Activated CD4-positive, alpha-beta T cell treated with anti-CD3 and anti-CD28 coated beads, Interleukin-2, amount 10 ng/mL, durations not matched to agents 24 days and 14 days (primary cell): ENCODE measurements around the gene NRN1L. TPM values are rescaled to one million over a fixed set of nuclear protein-coding genes. Genes with fewer than 3 reads are reported as not detected.

Source experiments
- DNase-seq: peaks from one replicate; pipeline ENCODE4 v3.0.0; 2022
- H3K27ac Mint-ChIP-seq: one replicate; pipeline ENCODE4 v1.8.0; 2022; ENCODE audit warnings: mild to moderate bottlenecking, mixed read lengths
- H3K27me3 Mint-ChIP-seq: one replicate; pipeline ENCODE4 v1.8.0; 2022; ENCODE audit warnings: mixed read lengths
- H3K36me3 Mint-ChIP-seq: one replicate; pipeline ENCODE4 v1.8.0; 2022; ENCODE audit warnings: low read depth, mild to moderate bottlenecking, mixed read lengths
- H3K4me1 Mint-ChIP-seq: one replicate; pipeline ENCODE4 v1.8.0; 2021; ENCODE audit warnings: mixed read lengths
- H3K4me3 Mint-ChIP-seq: one replicate; pipeline ENCODE4 v1.8.0; 2022; ENCODE audit warnings: mild to moderate bottlenecking, moderate library complexity, mixed read lengths
- H3K9me3 Mint-ChIP-seq: one replicate; pipeline ENCODE4 v1.8.0; 2021; ENCODE audit warnings: mixed read lengths
- intact Hi-C: fragments of 100-400 bp; cut with micrococcal nuclease; formaldehyde crosslinking; loops from one replicate; pipeline ENCODE4 v1.15.1; 2023
- total RNA-seq: library from RNA; stranded (reverse); gene quantifications from 2 replicates; pipeline ENCODE4 v1.2.3, GENCODE V29; 2022

The NRN1L gene
- total RNA-seq, 1 donor from 2014 or later: 0.63 TPM

GRCh38 chr16:67865318-67865717 lies 19.4 kb upstream of the NRN1L start:
- H3K4me3 Mint-ChIP-seq: no peak overlapping the region
- peak; percentile 74 for DNase-seq
- H3K9me3 Mint-ChIP-seq: no peaks in the 10 kb centered on the region
- peak overlapping the region; percentile 48 for H3K27ac Mint-ChIP-seq
- peaks cover 34% of the 10 kb centered on the region for H3K36me3 Mint-ChIP-seq
- no peaks in the 10 kb centered on the region for H3K27me3 Mint-ChIP-seq
- intact Hi-C loops: no loop called here
- H3K4me1 Mint-ChIP-seq: peaks cover 8% of the 10 kb centered on the region

DNA sequence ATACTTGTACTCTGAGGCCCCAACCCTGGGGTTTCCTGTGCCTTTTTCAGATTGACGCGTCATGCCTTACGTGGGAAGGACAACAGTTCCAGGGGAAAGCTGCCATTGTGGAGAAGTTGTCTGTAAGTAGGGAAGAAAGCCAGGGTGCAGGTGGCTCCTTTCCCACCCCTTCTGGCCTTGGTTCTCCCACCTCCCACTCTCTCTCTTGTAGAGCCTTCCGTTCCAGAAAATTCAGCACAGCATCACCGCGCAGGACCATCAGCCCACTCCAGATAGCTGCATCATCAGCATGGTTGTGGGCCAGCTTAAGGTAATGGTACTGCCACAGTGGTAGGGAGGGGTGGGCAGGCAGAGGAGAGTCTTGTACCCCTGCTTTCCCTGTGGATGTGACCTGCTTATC lies 16.4 kb upstream of the NRN1L start:
- H3K4me1 Mint-ChIP-seq: peaks cover 9% of the 10 kb centered on the region
- H3K9me3 Mint-ChIP-seq: no peaks in the 10 kb centered on the region
- no peak overlapping the region for H3K4me3 Mint-ChIP-seq
- no peaks in the 10 kb centered on the region for H3K27me3 Mint-ChIP-seq
- H3K27ac Mint-ChIP-seq: no peak overlapping the region
- DNase-seq: no peak
- peaks cover 37% of the 10 kb centered on the region for H3K36me3 Mint-ChIP-seq
- intact Hi-C loops: no loop called here

GRCh38 chr16:67869653-67870052 lies 15.0 kb upstream of the NRN1L start:
- no peak for DNase-seq
- peaks cover 17% of the 10 kb centered on the region for H3K4me1 Mint-ChIP-seq
- H3K4me3 Mint-ChIP-seq: no peak overlapping the region
- peak overlapping the region; percentile 25 for H3K27ac Mint-ChIP-seq
- intact Hi-C loops: loop anchor here (5.0 kb wide), 1 partner anchor 68 kb away; the partner anchor contains the start of gene PSMB10
- no peaks in the 10 kb centered on the region for H3K9me3 Mint-ChIP-seq
- H3K36me3 Mint-ChIP-seq: peaks cover 35% of the 10 kb centered on the region
- no peaks in the 10 kb centered on the region for H3K27me3 Mint-ChIP-seq

DNA sequence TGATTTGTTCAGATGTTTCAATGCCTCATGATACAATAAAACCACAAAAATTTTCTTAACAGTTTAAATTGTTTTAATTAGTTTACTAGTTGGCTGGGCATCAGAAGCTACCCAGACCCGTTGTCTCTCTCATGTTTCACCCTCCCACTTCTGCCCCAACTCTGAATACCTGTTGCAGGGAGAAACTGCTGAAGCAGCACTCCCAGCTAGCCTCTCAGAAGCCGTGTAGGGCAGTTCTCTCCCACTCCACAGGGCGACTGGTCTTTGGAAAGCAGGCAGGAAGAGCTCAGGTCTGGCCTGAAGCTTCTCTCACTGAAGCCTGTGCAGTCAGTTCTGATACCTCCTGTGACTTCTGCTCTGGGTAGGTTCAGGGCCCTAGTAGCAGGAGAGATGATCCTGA lies 13.4 kb upstream of the NRN1L start:
- Mint-ChIP-seq H3K27ac (no peak overlapping the region), H3K4me1 (peaks cover 27% of the 10 kb centered on the region), H3K4me3 (no peak overlapping the region), H3K36me3 (peaks cover 38% of the 10 kb centered on the region), H3K9me3 (no peaks in the 10 kb centered on the region), H3K27me3 (no peaks in the 10 kb centered on the region)
- no peak for DNase-seq
- intact Hi-C loops: loop anchor here (5.0 kb wide), 1 partner anchor 66 kb away; the partner anchor contains the start of gene PSMB10

DNA sequence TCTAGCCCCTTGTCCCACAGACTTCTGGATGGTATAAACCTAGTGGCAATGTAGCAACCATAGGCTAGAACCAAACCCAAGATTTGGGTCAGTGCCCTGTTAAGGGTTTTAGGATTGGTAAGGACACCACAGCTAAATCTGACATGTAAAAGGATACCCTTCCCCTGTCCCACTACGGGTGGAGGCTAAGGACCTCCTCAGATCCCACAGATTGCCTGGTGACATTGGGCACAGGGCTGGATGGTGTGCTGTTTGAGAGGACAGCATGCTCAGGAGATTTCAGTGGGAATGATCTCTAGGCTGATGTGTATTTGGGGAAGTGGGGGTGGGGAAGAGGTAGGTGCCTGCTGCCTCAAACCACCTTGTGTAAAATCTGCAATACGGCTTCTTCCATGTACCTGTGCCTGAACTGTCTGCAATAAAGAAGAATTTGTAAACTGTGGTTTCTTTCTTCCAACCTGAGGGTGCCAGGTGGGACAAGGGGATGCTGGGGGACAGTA lies 12.5 kb upstream of the NRN1L start:
- H3K36me3 Mint-ChIP-seq: peaks cover 39% of the 10 kb centered on the region
- H3K27me3 Mint-ChIP-seq: no peaks in the 10 kb centered on the region

DNA sequence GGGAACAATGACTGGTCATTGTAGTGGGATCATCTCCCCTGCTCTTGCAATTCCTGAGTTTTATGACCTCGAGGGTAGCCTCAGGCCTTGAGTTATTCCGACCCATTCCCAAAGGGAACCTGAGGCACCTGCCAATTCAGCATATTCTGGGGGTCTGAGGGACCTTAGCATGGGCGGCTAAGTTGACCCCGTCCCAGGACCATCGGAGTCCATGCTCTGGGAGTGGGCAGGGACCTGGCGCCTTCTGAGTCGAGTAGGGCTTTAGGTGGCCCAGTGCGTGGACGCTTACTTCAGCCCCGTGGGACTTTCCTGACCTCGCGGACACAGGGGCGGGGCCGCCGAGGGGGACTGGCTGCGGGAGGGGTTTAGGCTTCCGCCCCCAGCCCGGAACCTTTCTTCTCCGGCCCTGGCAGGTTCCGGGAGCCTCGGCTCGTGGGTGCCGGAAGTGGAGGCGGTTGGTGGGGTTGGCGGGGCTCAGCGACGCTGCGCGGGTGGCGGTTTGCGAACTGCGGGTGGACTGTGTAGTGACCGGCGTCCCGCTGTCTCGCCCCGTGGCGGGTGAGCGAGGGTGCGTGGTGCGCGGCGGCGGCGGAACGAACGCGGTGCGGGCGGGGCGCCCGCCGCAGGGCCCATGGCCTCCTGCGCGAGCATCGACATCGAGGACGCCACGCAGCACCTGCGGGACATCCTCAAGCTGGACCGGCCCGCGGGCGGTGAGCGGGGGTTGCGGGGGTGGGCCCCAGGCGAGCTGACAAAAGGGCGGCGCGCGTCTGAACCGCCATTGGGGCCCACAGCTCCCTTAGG lies 11.9 kb upstream of the NRN1L start, which contains the start of gene EDC4:
EDC4 (plus strand) TSS at position 422 of the 804 bp plus-strand sequence; CDS start at position 632, 210 bp downstream.
- intact Hi-C loops: loop anchor here (1.0 to 5.0 kb wide), 4 partner anchors 20 to 64 kb away; partner anchors contain the start of genes CENPT, PSKH1 and PSMB10
- H3K4me1 Mint-ChIP-seq: peaks cover 27% of the 10 kb centered on the region
- no peaks in the 10 kb centered on the region for H3K9me3 Mint-ChIP-seq
- peak within 1 kb of the TSS; percentile 86 for H3K4me3 Mint-ChIP-seq
- H3K27me3 Mint-ChIP-seq: no peaks in the 10 kb centered on the region
- H3K36me3 Mint-ChIP-seq: peaks cover 44% of the 10 kb centered on the region
- H3K27ac Mint-ChIP-seq: peak within 1 kb of the TSS; percentile 88
- DNase-seq: peak; percentile 98

More for the DNA sequence above, 12.5 kb upstream of the NRN1L start:
- Mint-ChIP-seq H3K27ac (peak overlapping the region; percentile 88), H3K4me1 (peaks cover 27% of the 10 kb centered on the region), H3K4me3 (peak overlapping the region; percentile 86), H3K9me3 (no peaks in the 10 kb centered on the region)
- no peak for DNase-seq
- intact Hi-C loops: loop anchor here (2.0 to 5.0 kb wide), 3 partner anchors 21 to 65 kb away; partner anchors contain the start of genes PSKH1 and PSMB10

GRCh38 chr16:67873435-67874370 lies 11.0 kb upstream of the NRN1L start:
- intact Hi-C loops: loop anchor here (1.0 to 5.0 kb wide), 4 partner anchors 19 to 64 kb away; partner anchors contain the start of genes CENPT, PSKH1 and PSMB10
- Mint-ChIP-seq H3K36me3 (peaks cover 49% of the 10 kb centered on the region), H3K4me3 (peak overlapping the region; percentile 86), H3K27me3 (no peaks in the 10 kb centered on the region), H3K27ac (peak overlapping the region; percentile 85), H3K9me3 (no peaks in the 10 kb centered on the region), H3K4me1 (peaks cover 27% of the 10 kb centered on the region)
- no peak for DNase-seq

- DNase-seq: no peak
- H3K27ac Mint-ChIP-seq: peak overlapping the region; percentile 85
- H3K4me3 Mint-ChIP-seq: peak overlapping the region; percentile 86
- H3K27me3 Mint-ChIP-seq: no peaks in the 10 kb centered on the region
- intact Hi-C loops: loop anchor here (5.0 kb wide), 1 partner anchor 63 kb away; the partner anchor contains the start of gene PSMB10
- H3K36me3 Mint-ChIP-seq: peaks cover 56% of the 10 kb centered on the region
- peaks cover 27% of the 10 kb centered on the region for H3K4me1 Mint-ChIP-seq
- H3K9me3 Mint-ChIP-seq: no peaks in the 10 kb centered on the region
These were observed 10.3 kb upstream of the NRN1L start for GRCh38 chr16:67874372-67874771.

DNA sequence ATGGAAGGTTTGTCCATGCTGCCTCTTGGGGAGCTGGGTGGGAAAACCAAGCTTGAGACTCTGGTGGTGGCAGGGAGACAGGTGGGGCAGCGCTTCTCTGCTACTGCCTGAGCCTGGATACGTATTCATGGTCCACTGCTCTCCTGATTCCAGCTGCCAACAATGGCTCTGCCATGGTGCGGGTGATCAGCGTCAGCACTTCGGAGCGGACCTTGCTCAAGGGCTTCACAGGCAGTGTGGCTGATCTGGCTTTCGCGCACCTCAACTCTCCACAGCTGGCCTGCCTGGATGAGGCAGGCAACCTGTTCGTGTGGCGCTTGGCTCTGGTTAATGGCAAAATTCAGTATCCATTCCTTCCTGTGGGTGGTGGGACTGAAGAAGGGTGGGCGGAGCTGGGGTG lies 7.6 kb upstream of the NRN1L start:
- H3K9me3 Mint-ChIP-seq: no peaks in the 10 kb centered on the region
- H3K27me3 Mint-ChIP-seq: no peaks in the 10 kb centered on the region
- intact Hi-C loops: no loop called here
- no peak overlapping the region for H3K4me3 Mint-ChIP-seq
- DNase-seq: no peak
- peaks cover 27% of the 10 kb centered on the region for H3K4me1 Mint-ChIP-seq
- H3K27ac Mint-ChIP-seq: no peak overlapping the region
- peaks cover 57% of the 10 kb centered on the region for H3K36me3 Mint-ChIP-seq

GRCh38 chr16:67878232-67878631 lies 6.5 kb upstream of the NRN1L start:
- Mint-ChIP-seq H3K27ac (no peak overlapping the region), H3K36me3 (peaks cover 60% of the 10 kb centered on the region), H3K4me3 (no peak overlapping the region), H3K4me1 (peaks cover 20% of the 10 kb centered on the region), H3K9me3 (no peaks in the 10 kb centered on the region), H3K27me3 (no peaks in the 10 kb centered on the region)
- intact Hi-C loops: no loop called here
- DNase-seq: no peak

DNA sequence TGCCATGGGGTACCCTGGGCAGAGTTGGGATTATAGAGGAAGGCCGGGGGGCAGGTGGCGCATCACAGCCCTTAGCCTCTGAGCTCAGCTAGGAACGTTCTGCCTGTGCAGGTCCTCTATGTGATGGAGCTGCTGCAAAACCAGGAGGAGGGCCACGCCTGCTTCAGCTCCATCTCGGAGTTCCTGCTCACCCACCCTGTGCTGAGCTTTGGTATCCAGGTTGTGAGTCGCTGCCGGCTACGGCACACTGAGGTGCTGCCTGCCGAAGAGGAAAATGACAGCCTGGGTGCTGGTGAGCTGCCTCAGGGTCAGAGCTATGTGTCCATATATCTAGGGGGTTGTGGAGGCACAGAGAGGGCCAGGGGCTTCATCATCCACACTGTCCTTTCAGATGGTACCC lies 5.8 kb upstream of the NRN1L start:
- H3K36me3 Mint-ChIP-seq: peaks cover 66% of the 10 kb centered on the region
- DNase-seq: no peak
- no peak overlapping the region for H3K4me3 Mint-ChIP-seq
- peaks cover 19% of the 10 kb centered on the region for H3K4me1 Mint-ChIP-seq
- H3K9me3 Mint-ChIP-seq: no peaks in the 10 kb centered on the region
- no peaks in the 10 kb centered on the region for H3K27me3 Mint-ChIP-seq
- intact Hi-C loops: no loop called here
- no peak overlapping the region for H3K27ac Mint-ChIP-seq

DNA sequence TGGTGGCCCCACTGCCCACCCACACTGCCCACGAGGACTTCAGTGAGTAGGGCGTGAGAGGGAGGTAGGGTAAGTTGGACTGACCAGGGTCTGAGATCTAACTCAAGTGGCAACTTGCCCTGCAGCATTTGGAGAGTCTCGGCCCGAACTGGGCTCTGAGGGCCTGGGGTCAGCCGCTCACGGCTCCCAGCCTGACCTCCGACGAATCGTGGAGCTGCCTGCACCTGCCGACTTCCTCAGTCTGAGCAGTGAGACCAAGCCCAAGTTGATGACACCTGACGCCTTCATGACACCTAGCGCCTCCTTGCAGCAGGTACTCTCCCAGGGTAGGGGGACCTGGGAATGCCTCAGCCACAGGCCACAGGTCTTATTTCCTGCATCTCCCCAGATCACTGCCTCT lies 5.2 kb upstream of the NRN1L start:
- no peak overlapping the region for H3K4me3 Mint-ChIP-seq
- peaks cover 69% of the 10 kb centered on the region for H3K36me3 Mint-ChIP-seq
- DNase-seq: no peak

DNA sequence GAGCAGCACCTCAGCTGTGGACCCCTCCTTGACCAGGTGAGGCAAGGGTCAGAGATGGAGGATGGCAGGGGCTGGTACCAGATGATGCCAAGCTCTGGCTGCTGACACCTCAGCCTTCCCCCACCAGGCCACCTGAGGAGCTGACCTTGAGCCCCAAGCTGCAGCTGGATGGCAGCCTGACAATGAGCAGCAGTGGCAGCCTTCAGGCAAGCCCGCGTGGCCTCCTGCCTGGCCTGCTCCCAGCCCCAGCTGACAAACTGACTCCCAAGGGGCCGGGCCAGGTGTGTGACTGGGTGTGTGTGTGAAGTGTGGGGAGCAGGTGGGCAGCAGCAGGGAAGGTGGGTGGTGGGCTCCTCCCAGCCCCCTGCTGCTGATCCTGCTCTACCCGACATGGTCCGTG lies 4.7 kb upstream of the NRN1L start:
- Mint-ChIP-seq H3K4me1 (peaks cover 9% of the 10 kb centered on the region), H3K27me3 (no peaks in the 10 kb centered on the region), H3K36me3 (peaks cover 70% of the 10 kb centered on the region), H3K4me3 (no peak overlapping the region), H3K27ac (no peak overlapping the region), H3K9me3 (no peaks in the 10 kb centered on the region)
- DNase-seq: no peak
- intact Hi-C loops: no loop called here

More for the DNA sequence above, 5.2 kb upstream of the NRN1L start:
- intact Hi-C loops: no loop called here
- H3K27ac Mint-ChIP-seq: no peak overlapping the region
- H3K4me1 Mint-ChIP-seq: peaks cover 13% of the 10 kb centered on the region
- H3K9me3 Mint-ChIP-seq: no peaks in the 10 kb centered on the region
- no peaks in the 10 kb centered on the region for H3K27me3 Mint-ChIP-seq
